ENCODE measurements around the gene BABAM2. TPM values are rescaled to one million over a fixed set of nuclear protein-coding genes. Genes with fewer than 3 reads are reported as not detected.

The BABAM2 gene
- total RNA-seq, 1 experiment from 2014 or later: 43.5 TPM

DNA sequence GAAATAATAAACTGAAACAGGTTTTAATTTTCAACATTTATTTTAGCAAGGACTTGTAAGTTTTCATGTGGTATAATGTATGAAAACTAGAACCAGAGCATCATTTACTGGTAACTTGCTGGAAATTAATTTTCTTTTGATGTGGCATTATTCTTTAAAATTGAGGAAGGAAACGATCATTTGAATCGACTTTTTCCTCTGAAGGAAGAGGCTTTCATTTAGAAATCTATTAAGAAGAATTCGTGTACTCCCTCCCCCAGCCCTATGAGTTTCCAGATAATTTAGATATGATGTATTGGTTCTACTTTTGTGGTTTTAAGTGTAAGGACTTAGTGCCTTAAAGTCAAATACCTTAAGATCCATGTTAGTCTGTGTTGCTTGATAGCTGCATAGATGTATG, 2.5 kb downstream of the BABAM2 start:
- no peaks in the 10 kb centered on the region for H3K9me3 Mint-ChIP-seq (ENCODE audit: low read depth, unreplicated experiment)
- intact Hi-C loops (cut with micrococcal nuclease; ENCODE audit: unreplicated experiment): no loop called here
- H3K27ac Mint-ChIP-seq (ENCODE audit: unreplicated experiment): no peak overlapping the region
- CTCF ChIA-PET: interaction anchor here (0.6 kb wide), 2 partner anchors 8 to 387 kb away, joined by 3 to 5 read pairs; no protein-coding TSS in a partner anchor
- no peak overlapping the region for H3K4me3 Mint-ChIP-seq (ENCODE audit: low read depth, unreplicated experiment)
- H3K27me3 Mint-ChIP-seq (ENCODE audit: unreplicated experiment): no peaks in the 10 kb centered on the region
- TF ChIP-seq, protein P1, sequence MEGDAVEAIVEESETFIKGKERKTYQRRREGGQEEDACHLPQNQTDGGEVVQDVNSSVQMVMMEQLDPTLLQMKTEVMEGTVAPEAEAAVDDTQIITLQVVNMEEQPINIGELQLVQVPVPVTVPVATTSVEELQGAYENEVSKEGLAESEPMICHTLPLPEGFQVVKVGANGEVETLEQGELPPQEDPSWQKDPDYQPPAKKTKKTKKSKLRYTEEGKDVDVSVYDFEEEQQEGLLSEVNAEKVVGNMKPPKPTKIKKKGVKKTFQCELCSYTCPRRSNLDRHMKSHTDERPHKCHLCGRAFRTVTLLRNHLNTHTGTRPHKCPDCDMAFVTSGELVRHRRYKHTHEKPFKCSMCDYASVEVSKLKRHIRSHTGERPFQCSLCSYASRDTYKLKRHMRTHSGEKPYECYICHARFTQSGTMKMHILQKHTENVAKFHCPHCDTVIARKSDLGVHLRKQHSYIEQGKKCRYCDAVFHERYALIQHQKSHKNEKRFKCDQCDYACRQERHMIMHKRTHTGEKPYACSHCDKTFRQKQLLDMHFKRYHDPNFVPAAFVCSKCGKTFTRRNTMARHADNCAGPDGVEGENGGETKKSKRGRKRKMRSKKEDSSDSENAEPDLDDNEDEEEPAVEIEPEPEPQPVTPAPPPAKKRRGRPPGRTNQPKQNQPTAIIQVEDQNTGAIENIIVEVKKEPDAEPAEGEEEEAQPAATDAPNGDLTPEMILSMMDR (IDR thresholded peaks at IDR 0.05; ENCODE audit: unreplicated experiment): no peak
- H3K4me1 Mint-ChIP-seq (ENCODE audit: low read depth, unreplicated experiment): no peaks in the 10 kb centered on the region
- BruUV-seq (replicated peaks): no TSS peak
- H3K36me3 Mint-ChIP-seq (ENCODE audit: insufficient read depth, unreplicated experiment): peaks cover 36% of the 10 kb centered on the region
- no peak for DNase-seq

DNA sequence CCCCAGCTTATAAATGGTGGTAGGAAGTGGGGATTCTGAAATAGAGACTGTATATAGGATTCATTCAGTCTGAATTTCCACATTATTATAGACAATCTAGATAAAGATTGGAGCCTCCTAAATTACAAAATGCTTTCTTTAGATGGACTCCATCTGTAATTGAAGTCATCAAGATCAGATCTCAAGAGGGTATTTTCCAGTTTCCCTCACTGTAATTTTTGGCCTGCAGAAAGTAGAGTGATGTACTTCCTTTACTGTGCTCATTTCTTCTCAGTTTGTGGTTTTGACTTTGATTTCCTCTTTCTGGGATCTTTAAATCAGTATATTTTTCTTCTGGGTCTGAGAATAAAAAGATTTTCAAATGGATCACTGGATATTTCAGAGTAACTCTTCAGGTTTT, 7.2 kb downstream of the BABAM2 start:
- Mint-ChIP-seq H3K27me3 (ENCODE audit: unreplicated experiment) (no peaks in the 10 kb centered on the region), H3K4me3 (ENCODE audit: low read depth, unreplicated experiment) (no peak overlapping the region), H3K36me3 (ENCODE audit: insufficient read depth, unreplicated experiment) (peaks cover 10% of the 10 kb centered on the region), H3K27ac (ENCODE audit: unreplicated experiment) (no peak overlapping the region), H3K9me3 (ENCODE audit: low read depth, unreplicated experiment) (no peaks in the 10 kb centered on the region), H3K4me1 (ENCODE audit: low read depth, unreplicated experiment) (peaks cover 13% of the 10 kb centered on the region)
- CTCF ChIA-PET: no interaction called here
- BruUV-seq (replicated peaks): no TSS peak
- TF ChIP-seq, protein P1 (IDR thresholded peaks at IDR 0.05; ENCODE audit: unreplicated experiment): no peak
- intact Hi-C loops (cut with micrococcal nuclease; ENCODE audit: unreplicated experiment): no loop called here
- no peak for DNase-seq

DNA sequence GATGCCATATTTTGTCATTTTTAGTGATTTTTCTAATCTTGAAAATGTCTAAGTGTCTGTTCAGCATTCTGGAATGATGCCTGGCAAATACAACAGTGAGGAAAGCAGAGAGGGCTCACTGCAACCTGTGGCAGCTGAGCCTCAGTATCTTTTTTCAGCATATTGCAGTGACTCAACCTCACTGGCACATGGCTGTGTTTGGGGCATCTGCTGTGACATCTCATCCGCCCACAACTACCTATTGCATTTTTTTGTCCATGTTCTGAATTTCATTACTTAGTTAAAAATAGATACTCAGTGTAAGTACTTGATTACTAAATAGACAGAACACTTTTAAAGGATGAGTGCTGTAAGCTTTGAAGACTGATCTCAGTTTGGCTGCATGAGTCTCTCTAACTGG, 10.7 kb downstream of the BABAM2 start:
- no peaks in the 10 kb centered on the region for H3K27me3 Mint-ChIP-seq (ENCODE audit: unreplicated experiment)
- no peak overlapping the region for H3K27ac Mint-ChIP-seq (ENCODE audit: unreplicated experiment)
- DNase-seq: no peak
- TF ChIP-seq, protein P1 (IDR thresholded peaks at IDR 0.05; ENCODE audit: unreplicated experiment): no peak
- H3K36me3 Mint-ChIP-seq (ENCODE audit: insufficient read depth, unreplicated experiment): peaks cover 19% of the 10 kb centered on the region
- H3K4me1 Mint-ChIP-seq (ENCODE audit: low read depth, unreplicated experiment): peaks cover 13% of the 10 kb centered on the region
- H3K9me3 Mint-ChIP-seq (ENCODE audit: low read depth, unreplicated experiment): no peaks in the 10 kb centered on the region
- H3K4me3 Mint-ChIP-seq (ENCODE audit: low read depth, unreplicated experiment): no peak overlapping the region
- intact Hi-C loops (cut with micrococcal nuclease; ENCODE audit: unreplicated experiment): no loop called here
- BruUV-seq (replicated peaks): no TSS peak
- CTCF ChIA-PET: no interaction called here

- no peak overlapping the region for H3K4me3 Mint-ChIP-seq (ENCODE audit: low read depth, unreplicated experiment)
- H3K27ac Mint-ChIP-seq (ENCODE audit: unreplicated experiment): no peak overlapping the region
- intact Hi-C loops (cut with micrococcal nuclease; ENCODE audit: unreplicated experiment): no loop called here
- TF ChIP-seq, protein P1 (IDR thresholded peaks at IDR 0.05; ENCODE audit: unreplicated experiment): no peak
- CTCF ChIA-PET: no interaction called here
- H3K4me1 Mint-ChIP-seq (ENCODE audit: low read depth, unreplicated experiment): peaks cover 13% of the 10 kb centered on the region
- DNase-seq: no peak
- no TSS peak for BruUV-seq (replicated peaks)
- H3K9me3 Mint-ChIP-seq (ENCODE audit: low read depth, unreplicated experiment): no peaks in the 10 kb centered on the region
- no peaks in the 10 kb centered on the region for H3K27me3 Mint-ChIP-seq (ENCODE audit: unreplicated experiment)
- peaks cover 18% of the 10 kb centered on the region for H3K36me3 Mint-ChIP-seq (ENCODE audit: insufficient read depth, unreplicated experiment)
Measured at GRCh38 chr2:27902098-27902497, 11.6 kb downstream of the BABAM2 start.
